ENCODE results near the gene UBL4A.

The UBL4A gene

DNA sequence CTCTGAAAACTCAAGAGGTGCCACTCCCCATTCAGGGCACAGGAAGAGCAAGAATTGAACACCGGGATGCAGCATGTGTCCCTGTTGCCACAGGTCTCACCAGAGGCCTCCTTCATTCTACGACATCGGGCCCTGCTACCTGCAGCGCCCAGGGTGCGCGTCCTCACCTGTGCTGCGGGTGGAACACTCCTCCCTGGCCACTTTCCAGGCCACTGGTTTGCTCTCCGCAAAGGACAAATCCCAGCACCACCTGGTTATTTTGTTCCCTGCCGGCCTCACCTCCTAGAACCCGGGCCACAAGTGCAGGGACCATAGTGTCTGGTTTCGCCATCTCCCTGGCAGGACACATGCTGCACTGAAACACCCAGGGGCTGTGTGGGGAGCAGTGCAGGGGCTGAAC is 43.9 kb upstream of the UBL4A start:
- no peaks in the 10 kb centered on the region for H3K27me3 Mint-ChIP-seq (ENCODE audit: low read depth, poor library complexity)
- H3K9me3 Mint-ChIP-seq = peaks cover 58% of the 10 kb centered on the region
- no peaks in the 10 kb centered on the region for H3K36me3 Mint-ChIP-seq (ENCODE audit: low read depth)
- H3K4me1 Mint-ChIP-seq = peaks cover 10% of the 10 kb centered on the region
- H3K4me3 Mint-ChIP-seq = no peak overlapping the region
- no peak overlapping the region for H3K27ac Mint-ChIP-seq
- DNase-seq = no peak
- TF ChIP-seq CTCF (IDR thresholded peaks at IDR 0.05) = no peak

DNA sequence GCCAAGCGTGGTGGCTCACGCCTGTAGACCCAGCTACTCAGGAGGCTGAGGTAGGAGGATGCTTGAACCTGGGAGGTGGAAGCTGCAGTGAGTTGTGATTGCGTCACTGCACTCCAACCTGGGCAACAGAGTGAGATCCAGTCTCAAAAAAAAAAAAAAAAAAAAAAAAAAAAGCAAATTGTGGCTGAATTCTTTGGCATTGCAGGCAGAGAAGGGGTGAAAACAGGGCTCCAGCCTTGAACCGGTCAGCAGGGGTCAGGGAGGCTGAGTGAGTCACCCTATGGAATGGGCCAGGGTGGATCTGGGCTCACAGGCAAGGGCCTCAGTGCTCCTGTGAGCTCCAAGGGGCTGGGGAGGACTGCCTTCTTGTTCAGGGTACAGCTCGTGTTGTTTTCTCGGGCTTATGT is 42.8 kb upstream of the UBL4A start:
- Mint-ChIP-seq H3K4me3 (no peak overlapping the region), H3K27me3 (ENCODE audit: low read depth, poor library complexity) (no peaks in the 10 kb centered on the region), H3K27ac (no peak overlapping the region)

DNA sequence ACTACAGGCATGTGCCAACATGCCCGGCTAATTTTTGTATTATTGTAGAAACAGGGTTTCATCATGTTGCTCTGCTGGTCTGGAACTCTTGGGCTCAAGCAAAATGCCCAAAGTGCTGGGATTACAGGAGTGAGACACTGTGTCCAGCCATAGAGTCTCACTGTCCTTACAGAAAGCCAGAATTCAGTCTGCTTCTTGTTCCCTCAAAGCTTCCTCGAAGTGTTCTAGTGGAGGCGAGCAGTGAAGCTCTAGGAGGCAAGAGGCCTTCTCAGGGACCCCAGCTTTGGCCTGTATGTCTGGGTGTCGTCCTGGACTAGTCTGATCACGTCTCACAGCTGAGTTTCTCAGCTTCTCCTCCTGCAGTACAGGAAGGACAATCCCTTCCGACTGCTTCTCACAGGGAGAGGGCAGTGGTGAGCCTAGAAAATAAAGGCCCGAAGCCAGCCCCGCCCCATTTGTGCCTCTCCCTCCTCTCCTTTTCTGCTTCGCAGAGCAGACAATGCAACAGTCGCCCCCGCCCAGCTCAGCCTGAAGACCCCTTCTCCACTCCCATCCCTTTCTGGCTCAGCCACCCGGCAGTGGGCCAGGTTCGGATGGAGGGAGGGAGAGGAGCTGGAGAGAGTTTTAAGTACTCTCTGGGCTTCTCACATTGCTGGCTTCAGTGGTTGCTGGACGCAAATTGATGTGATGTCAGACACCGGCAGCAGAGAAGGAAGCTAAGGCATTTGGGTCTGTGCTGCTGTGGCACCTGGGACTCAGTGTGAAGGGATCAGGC is 40.7 kb upstream of the UBL4A start:
- Mint-ChIP-seq H3K9me3 (peaks cover 56% of the 10 kb centered on the region), H3K27me3 (ENCODE audit: low read depth, poor library complexity) (no peaks in the 10 kb centered on the region), H3K27ac (peak overlapping the region; percentile 90), H3K36me3 (ENCODE audit: low read depth) (no peaks in the 10 kb centered on the region), H3K4me1 (peaks cover 10% of the 10 kb centered on the region), H3K4me3 (peak overlapping the region; percentile 66)
- peak; percentile 74 for DNase-seq
- TF ChIP-seq CTCF (IDR thresholded peaks at IDR 0.05) = no peak

More for the DNA sequence above, 42.8 kb upstream of the UBL4A start:
- no peak for DNase-seq
- Mint-ChIP-seq H3K9me3 (peaks cover 55% of the 10 kb centered on the region), H3K36me3 (ENCODE audit: low read depth) (no peaks in the 10 kb centered on the region), H3K4me1 (peaks cover 10% of the 10 kb centered on the region)
- no peak for TF ChIP-seq CTCF (IDR thresholded peaks at IDR 0.05)

DNA sequence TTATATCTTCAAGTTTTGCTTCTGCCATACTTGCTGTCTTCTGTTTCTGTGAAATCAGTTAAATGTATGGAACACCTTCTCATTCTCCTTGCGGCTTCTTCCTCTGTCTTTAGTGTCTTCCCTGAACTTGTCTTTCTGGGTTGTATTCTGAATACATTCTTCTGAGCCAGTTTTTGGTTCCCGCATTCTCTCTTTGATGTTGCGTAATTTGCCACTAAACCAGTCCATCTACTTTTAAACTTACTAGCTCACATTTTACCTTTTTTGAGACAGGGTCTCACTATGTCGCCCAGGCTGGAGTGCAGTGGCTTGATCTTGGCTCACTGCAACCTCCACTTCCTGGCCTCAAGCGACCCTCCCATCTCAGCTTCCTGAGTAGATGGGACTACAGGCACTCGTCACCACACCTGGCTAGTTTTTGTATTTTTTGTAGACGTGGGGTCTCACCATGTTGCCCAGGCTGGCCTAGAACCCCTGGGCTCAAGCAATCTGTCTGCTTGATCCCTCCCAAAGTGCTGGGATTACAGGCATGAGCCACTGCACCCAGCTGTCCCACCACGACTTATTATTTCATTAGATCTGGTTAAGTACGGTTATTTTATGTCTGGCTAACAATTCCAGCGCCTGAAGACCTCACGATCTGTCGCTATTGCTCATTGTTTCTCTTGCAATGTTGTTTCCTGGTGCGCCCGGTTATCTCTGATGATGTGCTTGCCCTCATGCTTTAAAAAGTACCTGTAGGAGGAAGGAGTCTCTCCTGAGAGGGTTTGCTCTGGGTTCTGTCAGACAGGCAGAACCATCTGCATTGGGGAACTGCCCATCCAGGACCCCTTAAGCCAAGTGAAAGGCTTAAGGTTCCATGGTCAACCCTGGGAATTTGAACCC is 39.4 kb upstream of the UBL4A start:
- peaks cover 56% of the 10 kb centered on the region for H3K9me3 Mint-ChIP-seq
- no peak overlapping the region for H3K27ac Mint-ChIP-seq
- H3K27me3 Mint-ChIP-seq (ENCODE audit: low read depth, poor library complexity) = no peaks in the 10 kb centered on the region
- H3K36me3 Mint-ChIP-seq (ENCODE audit: low read depth) = no peaks in the 10 kb centered on the region
- TF ChIP-seq CTCF (IDR thresholded peaks at IDR 0.05) = no peak
- no peak for DNase-seq
- H3K4me3 Mint-ChIP-seq = no peak overlapping the region
- H3K4me1 Mint-ChIP-seq = peaks cover 14% of the 10 kb centered on the region

DNA sequence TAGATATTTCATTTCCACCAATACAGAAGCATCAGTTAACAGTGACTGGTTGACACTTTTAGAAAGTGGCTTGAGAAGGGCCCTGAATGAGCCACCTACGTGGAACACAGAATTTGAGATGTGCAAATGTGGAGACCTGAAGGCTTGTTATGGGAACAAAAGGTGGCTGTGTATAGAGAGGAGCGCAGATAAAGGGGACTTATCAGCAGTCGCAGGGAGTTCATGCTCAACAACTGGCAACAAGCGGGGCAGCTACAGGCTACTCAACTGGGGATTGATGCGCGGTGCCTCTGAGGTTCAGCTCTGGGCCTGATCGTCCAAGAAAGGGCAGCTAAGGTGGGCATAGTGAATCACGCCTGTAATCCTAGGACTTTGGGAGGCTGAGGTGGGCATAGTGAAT is 33.0 kb upstream of the UBL4A start:
- TF ChIP-seq CTCF (IDR thresholded peaks at IDR 0.05) = no peak
- H3K4me1 Mint-ChIP-seq = peaks cover 31% of the 10 kb centered on the region
- H3K9me3 Mint-ChIP-seq = peaks cover 47% of the 10 kb centered on the region
- DNase-seq = no peak
- peaks cover 4% of the 10 kb centered on the region for H3K27me3 Mint-ChIP-seq (ENCODE audit: low read depth, poor library complexity)
- no peak overlapping the region for H3K27ac Mint-ChIP-seq
- peaks cover 5% of the 10 kb centered on the region for H3K36me3 Mint-ChIP-seq (ENCODE audit: low read depth)
- H3K4me3 Mint-ChIP-seq = no peak overlapping the region
